A549 (cell line): ENCODE results near the gene FRMD6. TPM values are rescaled to one million over a fixed set of nuclear protein-coding genes. Genes with fewer than 3 reads are reported as not detected.

Experiments used
- ATAC-seq, 2 experiments: fragments of 200-7000 bp in 1 of 2; fragments of >200 bp in 1 of 2; cut with Nextera tagmentation in 1 of 2; cut with Tn5 transposase in 1 of 2; 3 replicates each; pipeline versions ENCODE4 v1.8.0 to v1.9.1; 2018 to 2020; ENCODE audit warnings: mild to moderate bottlenecking in 1 of 2, moderate library complexity in 1 of 2
- CTCF ChIA-PET: fragments of 300-600 bp; sonication (Branson Sonifier 250); formaldehyde crosslinking; extraction: SDS; loops from one replicate; lab custom pipeline; 2021; ENCODE audit warnings: antibody characterized with exemption, inconsistent platforms; lab: Yijun Ruan, JAX
- POLR2A ChIA-PET: fragments of 350-600 bp; formaldehyde crosslinking; extraction: SDS; loops from one replicate; lab custom pipeline; 2021; ENCODE audit warnings: antibody characterized with exemption, inconsistent platforms; lab: Yijun Ruan, JAX
- DNase-seq, 2 experiments: peaks; one replicate each; pipeline versions ENCODE4 v3.0.0 to v3.0.0-alpha.2; 2011 to 2016; ENCODE audit warnings: low read depth in 1 of 2, low spot score in 1 of 2
- FAIRE-seq: peaks from 2 replicates; lab custom pipeline; 2011; peaks lifted over from hg19 to GRCh38; lab: Jason Lieb, UNC
- H3K27ac ChIP-seq, 2 experiments: fragments of >200 bp; sonication (Bioruptor Twin); formaldehyde crosslinking; 3 replicates each; pipeline ENCODE4 v1.5.1; 2016 to 2017
- H3K4me1 ChIP-seq: fragments of >200 bp; sonication (Bioruptor Twin); formaldehyde crosslinking; 3 replicates; pipeline ENCODE4 v1.6.1; 2016
- H3K4me2 ChIP-seq: fragments of >200 bp; sonication (Bioruptor Twin); formaldehyde crosslinking; 3 replicates; pipeline ENCODE4 v1.6.1; 2016
- H3K4me3 ChIP-seq: fragments of >200 bp; sonication (Bioruptor Twin); formaldehyde crosslinking; 3 replicates; pipeline ENCODE4 v1.5.1; 2016
- H3K9me3 ChIP-seq: fragments of >200 bp; sonication (Bioruptor Twin); formaldehyde crosslinking; 3 replicates; pipeline ENCODE4 v1.6.1; 2016
- ATOH8 ChIP-seq: fragments of 250-450 bp; sonication (Bioruptor Pico); IDR thresholded peaks from 2 replicates; pipeline ENCODE4 v1.5.0; 2020; ENCODE audit warnings: low read depth, mild to moderate bottlenecking, moderate library complexity
- BCL3 ChIP-seq: fragments of >200 bp; sonication (Bioruptor Twin); formaldehyde crosslinking; IDR thresholded peaks from 3 replicates; pipeline ENCODE4 v1.6.1; 2016
- CBX8 ChIP-seq: fragments of 200-600 bp; sonication (generic); IDR thresholded peaks from 2 replicates; pipeline ENCODE4 v1.6.1; 2016
- CHD2 ChIP-seq: fragments of 150-350 bp; IDR thresholded peaks from 2 replicates; pipeline ENCODE4 v1.6.1; 2014; ENCODE audit warnings: low read length; ENCODE audit not compliant: partially characterized antibody
- ELK1 ChIP-seq: fragments of 150-350 bp; IDR thresholded peaks from 2 replicates; pipeline ENCODE4 v1.6.1; 2014; ENCODE audit warnings: low read depth, mild to moderate bottlenecking, low read length
- EP300 ChIP-seq, 2 experiments: fragments of >200 bp; sonication (Bioruptor Twin); formaldehyde crosslinking; IDR thresholded peaks; 2 replicates in 1 of 2; 3 replicates in 1 of 2; pipeline ENCODE4 v1.6.1; 2016 to 2017
- ESRRA ChIP-seq: fragments of 150-350 bp; IDR thresholded peaks from 2 replicates; pipeline ENCODE4 v1.6.1; 2014; ENCODE audit warnings: mild to moderate bottlenecking, low read length, borderline replicate concordance
- FOSL2 ChIP-seq, 2 experiments: fragments of 450-650 bp in 1 of 2; fragments of >200 bp in 1 of 2; sonication (Bioruptor Twin) in 1 of 2; formaldehyde crosslinking; IDR thresholded peaks; 2 replicates each; pipeline versions ENCODE4 v1.5.0 to v1.6.1; 2016 to 2020; ENCODE audit warnings: mild to moderate bottlenecking in 1 of 2, moderate library complexity in 1 of 2
- HES2 ChIP-seq: fragments of >200 bp; sonication (Bioruptor Twin); formaldehyde crosslinking; IDR thresholded peaks from 2 replicates; pipeline ENCODE4 v1.6.1; 2016
- HOXB13 ChIP-seq: fragments of 250-450 bp; sonication (Bioruptor Pico); IDR thresholded peaks from 2 replicates; pipeline ENCODE4 v1.5.0; 2020; ENCODE audit warnings: low read depth, mild to moderate bottlenecking, moderate library complexity
- JUN ChIP-seq, 2 experiments: fragments of >200 bp; sonication (Bioruptor Twin); formaldehyde crosslinking; IDR thresholded peaks; 2 replicates in 1 of 2; 3 replicates in 1 of 2; pipeline ENCODE4 v1.6.1; 2016 to 2017
- JUNB ChIP-seq: fragments of >200 bp; sonication (Bioruptor Twin); formaldehyde crosslinking; IDR thresholded peaks from 2 replicates; pipeline ENCODE4 v1.6.1; 2016
- KDM1A ChIP-seq: fragments of 200-600 bp; sonication (generic); IDR thresholded peaks from 2 replicates; pipeline ENCODE4 v1.6.1; 2016; ENCODE audit warnings: low read depth, mild to moderate bottlenecking
- MAFK ChIP-seq: fragments of 450-650 bp; IDR thresholded peaks from 2 replicates; pipeline ENCODE4 v1.6.1; 2014; ENCODE audit not compliant: partially characterized antibody
- MAZ ChIP-seq: fragments of 150-350 bp; IDR thresholded peaks from 2 replicates; pipeline ENCODE4 v1.6.1; 2014; ENCODE audit warnings: antibody characterized with exemption, low read depth, low read length, borderline replicate concordance
- POLR2A ChIP-seq: IDR thresholded peaks from 2 replicates; pipeline ENCODE4 v1.6.1; 2012; ENCODE audit warnings: mild to moderate bottlenecking, low read length
- RFX5 ChIP-seq: fragments of 450-650 bp; IDR thresholded peaks from 2 replicates; pipeline ENCODE4 v1.7.1; 2014; ENCODE audit warnings: antibody characterized with exemption, mild to moderate bottlenecking, moderate library complexity
- RNF2 ChIP-seq: fragments of 200-600 bp; sonication (generic); IDR thresholded peaks from 2 replicates; pipeline ENCODE4 v1.6.1; 2016; ENCODE audit warnings: low read depth, mild to moderate bottlenecking, antibody characterized with exemption, moderate library complexity, borderline replicate concordance
- SMC3 ChIP-seq: fragments of >200 bp; sonication (Bioruptor Twin); formaldehyde crosslinking; IDR thresholded peaks from 3 replicates; pipeline ENCODE4 v1.6.1; 2018; ENCODE audit warnings: inconsistent platforms
- SREBF2 ChIP-seq: fragments of 450-650 bp; IDR thresholded peaks from 2 replicates; pipeline ENCODE4 v1.6.1; 2014; ENCODE audit warnings: mild to moderate bottlenecking, moderate library complexity
- USF2 ChIP-seq: fragments of 450-650 bp; IDR thresholded peaks from 2 replicates; pipeline ENCODE4 v1.6.1; 2014; ENCODE audit warnings: antibody characterized with exemption
- WGBS: methylation state at CpG from one replicate; pipeline ENCODE4 v1.1.6; 2017; ENCODE audit errors: missing lambda C conversion rate; 5-methylcytosine and 5-hydroxymethylcytosine counted together
- polyA plus RNA-seq, 4 experiments: library from polyadenylated mRNA; depleted of rRNA in 3 of 4; stranded (reverse); fragments of >200 nt; fragmentation: RNase III in 1 of 4; extraction: RNeasy Plus Mini Kit Qiagen cat#74134 plus additional on column Dnase treatment in 1 of 4; gene quantifications; 2 replicates in 3 of 4; 3 replicates in 1 of 4; pipeline ENCODE4 v1.2.3, GENCODE V29; 2011 to 2017

FRMD6 gene
- polyA plus RNA-seq, 2 of the 4 experiments (the other 2 are of a cell fraction): 18.8 to 23.1 TPM

- TF ChIP-seq FOSL2 (IDR thresholded peaks at IDR 0.05) (peak; percentile 56; the same call in 1 of the 2 replicates), FOSL2 (CRISPR knock-in tag; IDR thresholded peaks at IDR 0.05) (peak; percentile 73), USF2 (no peak), JUNB (peak; percentile 47), MAFK (no peak)
- Histone ChIP-seq H3K9me3 (no peaks in the 10 kb centered on the region), H3K4me3 (no peak overlapping the region), H3K27ac (peak overlapping the region; percentile 13 to 69; a peak in 5 of 6 replicates), H3K4me1 (peaks cover 17% of the 10 kb centered on the region), H3K4me2 (peak overlapping the region; percentile 67)
- peak; percentile 15 to 64 for DNase-seq
- peak; percentile 89 to 95 for ATAC-seq
- ChIA-PET POLR2A (no interaction called here), CTCF (interaction anchor here (0.6 to 1.4 kb wide), 5 partner anchors 13 to 334 kb away, joined by 3 to 4 read pairs (median 4); partner anchors contain the start of gene FRMD6)
- WGBS: 14% methylated on average over 4 of the region's 4 CpGs
- FAIRE-seq: peak; percentile 92
Measured at GRCh38 chr14:51616724-51617409, 34.8 kb upstream of the FRMD6 start.

- TF ChIP-seq FOSL2 (IDR thresholded peaks at IDR 0.05) (no peak), FOSL2 (CRISPR knock-in tag; IDR thresholded peaks at IDR 0.05) (no peak), MAZ (no peak), MAFK (no peak), RNF2 (no peak), ATOH8 (CRISPR knock-in tag) (no peak), SREBF2 (no peak), POLR2A (no peak), SMC3 (no peak), ELK1 (no peak), ESRRA (no peak), BCL3 (no peak), KDM1A (no peak), JUN (IDR thresholded peaks at IDR 0.05) (no peak), HES2 (no peak), EP300 (IDR thresholded peaks at IDR 0.05) (no peak), HOXB13 (CRISPR knock-in tag) (no peak), CHD2 (no peak), USF2 (no peak), CBX8 (no peak), RFX5 (no peak)
- ATAC-seq: no peak
- Histone ChIP-seq H3K4me1 (peaks cover 17% of the 10 kb centered on the region), H3K4me3 (no peak overlapping the region), H3K27ac (no peak overlapping the region), H3K4me2 (no peak overlapping the region), H3K9me3 (no peaks in the 10 kb centered on the region)
- FAIRE-seq: no peak
- ChIA-PET CTCF (interaction anchor here (0.9 to 1.5 kb wide), 4 partner anchors 22 to 336 kb away, joined by 3 to 5 read pairs (median 3); partner anchors contain the start of gene FRMD6), POLR2A (no interaction called here)
- 80% methylated on average over 4 of the region's 4 CpGs for WGBS
- DNase-seq: no peak
Measured at GRCh38 chr14:51619561-51619960, 32.1 kb upstream of the FRMD6 start.
